GM21737 (cell line): ENCODE data around the gene SLC49A4.

ENCODE experiments used
- ATAC-seq: cut with Tn5 transposase; IDR thresholded peaks from one replicate; pipeline ENCODE4 v1.9.1; 2021; ENCODE audit warnings: mild to moderate bottlenecking, moderate library complexity; ENCODE audit not compliant: unreplicated experiment

Gene SLC49A4

GRCh38 chr3:122784436-122784835 is 10.4 kb upstream of the SLC49A4 start:
- no peak for ATAC-seq

GRCh38 chr3:122785231-122785630 is 9.6 kb upstream of the SLC49A4 start:
- no peak for ATAC-seq

- no peak for ATAC-seq
These were observed 8.8 kb upstream of the SLC49A4 start for GRCh38 chr3:122786066-122786465.

DNA sequence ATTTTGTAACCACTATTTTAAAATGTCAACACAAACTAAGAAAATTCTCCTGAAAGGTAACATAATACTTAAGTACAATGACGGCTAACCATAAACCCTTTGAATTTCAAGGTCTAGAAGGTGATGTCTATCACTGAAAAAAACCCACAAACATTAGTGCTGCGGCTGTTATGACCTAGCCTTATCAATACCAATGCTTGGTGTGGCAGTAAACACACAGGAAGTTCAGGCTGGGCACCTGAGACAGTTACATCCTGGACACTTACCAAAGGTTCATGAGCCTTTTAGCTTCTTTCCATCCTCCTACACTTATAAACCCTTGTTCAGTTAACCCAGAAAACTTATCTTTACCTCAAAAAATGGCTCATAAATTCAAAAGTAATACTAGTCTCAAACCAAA is 7.0 kb upstream of the SLC49A4 start:
- ATAC-seq: no peak

DNA sequence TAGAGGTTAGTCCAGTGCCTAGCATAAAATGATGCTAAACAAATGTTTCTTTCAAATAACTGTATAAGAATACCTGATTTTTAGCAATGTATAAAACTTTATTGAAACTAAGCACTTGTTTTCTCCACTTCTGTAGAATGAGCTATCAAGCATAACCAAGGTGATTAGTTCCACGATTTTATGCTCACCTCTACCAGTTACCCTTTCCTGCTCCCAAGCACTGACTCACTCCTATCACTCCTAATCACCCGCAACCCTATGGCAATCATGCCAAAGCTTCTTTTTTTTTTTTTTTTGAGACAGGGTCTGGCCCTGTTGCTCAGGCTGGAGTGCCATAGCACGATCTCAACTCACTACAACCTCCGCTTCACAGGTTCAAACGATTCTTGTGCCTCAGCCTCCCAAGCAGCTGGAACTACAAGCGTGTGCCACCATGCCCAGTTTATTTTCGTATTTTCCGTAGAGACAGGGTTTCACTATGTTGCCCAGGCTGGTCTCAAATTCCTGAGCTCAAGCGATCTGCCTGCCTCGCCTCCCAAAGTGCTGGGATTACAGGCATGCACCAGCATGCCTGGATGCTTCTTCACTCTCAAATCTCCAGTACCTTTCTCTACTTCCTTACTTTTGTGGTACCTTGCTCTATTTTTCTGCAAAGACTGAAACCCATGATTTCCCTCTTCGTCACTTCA is 5.1 kb upstream of the SLC49A4 start:
- ATAC-seq: no peak

DNA sequence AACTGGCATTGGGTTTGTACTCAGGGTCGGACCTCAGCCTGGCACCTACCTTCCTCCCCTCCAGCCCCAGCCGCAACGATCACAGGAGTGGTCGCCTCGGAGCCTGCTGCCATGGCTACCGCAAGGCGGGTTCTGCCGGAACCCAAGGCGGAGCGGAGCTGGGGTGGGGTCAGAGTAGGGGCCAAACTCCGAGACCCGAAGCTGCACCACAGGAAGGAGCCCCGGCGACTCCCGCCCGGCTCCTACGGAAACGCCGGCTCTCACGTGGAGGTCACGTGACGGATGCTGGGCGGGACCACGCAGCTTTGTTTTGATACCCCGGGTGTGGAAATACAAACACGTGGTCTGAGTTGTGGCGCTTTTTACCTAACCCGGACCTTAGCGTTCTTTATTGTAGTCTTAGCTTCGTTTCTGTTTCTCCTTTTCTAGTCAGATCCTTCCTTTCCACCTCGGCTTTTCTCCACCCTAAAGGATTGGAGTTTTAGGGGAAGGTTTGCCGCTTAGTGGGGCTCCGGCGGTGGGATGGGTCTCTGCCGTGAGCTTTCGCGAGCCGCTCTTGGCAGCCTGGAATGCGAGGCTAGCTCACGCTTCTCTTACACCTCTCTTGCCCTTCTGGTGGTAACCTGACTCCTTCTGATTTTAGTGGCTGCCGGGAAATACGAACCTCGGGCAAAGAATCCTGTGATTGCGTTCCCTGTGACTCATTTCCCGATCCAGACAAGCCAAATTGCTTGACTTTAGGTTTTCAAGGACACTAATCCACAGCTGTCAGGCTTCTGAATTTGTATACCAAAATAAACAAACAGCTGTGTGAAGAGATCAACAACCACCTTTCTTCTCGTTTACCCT is 1.1 kb upstream of the SLC49A4 start, which contains the start of gene HSPBAP1:
HSPBAP1 (minus strand) TSS at position 264 of the 849 bp plus-strand sequence; CDS start at position 113, 151 bp downstream.
- ATAC-seq: peak; percentile 64

GRCh38 chr3:122794483-122794778 is 438 bp upstream of the SLC49A4 start:
- ATAC-seq: no peak

- ATAC-seq: no peak
These were observed 866 bp downstream of the SLC49A4 start for GRCh38 chr3:122795674-122796195.

GRCh38 chr3:122797291-122797690 is 2.4 kb downstream of the SLC49A4 start:
- no peak for ATAC-seq

DNA sequence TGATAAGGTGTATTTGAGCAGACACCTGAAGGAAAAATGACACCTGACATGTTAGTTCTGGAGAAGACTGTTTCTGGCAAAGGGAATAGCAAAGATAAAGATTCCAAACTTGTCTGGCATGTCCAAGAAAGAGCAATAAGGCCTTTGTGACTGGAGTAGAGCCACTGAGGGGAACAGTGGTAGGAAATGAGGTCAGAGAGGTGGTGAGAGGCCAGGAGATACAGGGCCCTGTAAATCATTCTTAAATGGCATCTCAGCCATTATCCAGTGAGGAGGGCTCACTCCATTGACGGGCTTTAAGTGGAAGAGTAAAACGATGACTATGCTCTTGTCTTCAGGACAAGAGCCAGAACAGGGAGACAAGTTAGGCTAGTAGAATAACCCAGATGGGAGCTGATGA is 4.5 kb downstream of the SLC49A4 start:
- ATAC-seq: no peak

GRCh38 chr3:122800031-122800430 is 5.2 kb downstream of the SLC49A4 start:
- ATAC-seq: no peak

DNA sequence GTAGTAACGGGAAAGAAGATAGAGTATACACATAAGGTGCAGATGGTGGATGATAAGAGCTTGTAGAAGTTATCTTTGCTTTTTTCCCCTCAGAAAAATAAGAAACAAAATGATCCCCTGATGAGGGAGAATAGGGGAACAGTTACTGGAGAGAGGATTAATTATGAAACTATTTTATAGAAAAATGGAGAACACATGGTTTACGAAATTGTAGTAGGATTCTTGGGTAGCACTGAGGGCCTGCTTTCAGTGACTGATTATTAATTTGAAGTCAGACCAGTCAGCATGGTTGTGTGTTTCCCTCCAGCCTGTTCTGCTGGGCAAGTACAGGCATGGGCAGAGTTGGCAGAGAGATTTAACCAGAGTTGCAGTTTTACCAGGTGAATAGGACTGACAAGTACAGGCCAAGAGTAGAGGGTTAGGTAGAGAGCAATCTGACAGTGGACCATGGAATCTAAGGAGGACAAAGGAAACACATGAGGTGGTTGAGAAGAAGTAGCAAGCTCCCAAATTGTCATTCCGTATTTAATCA is 5.9 kb downstream of the SLC49A4 start:
- no peak for ATAC-seq

DNA sequence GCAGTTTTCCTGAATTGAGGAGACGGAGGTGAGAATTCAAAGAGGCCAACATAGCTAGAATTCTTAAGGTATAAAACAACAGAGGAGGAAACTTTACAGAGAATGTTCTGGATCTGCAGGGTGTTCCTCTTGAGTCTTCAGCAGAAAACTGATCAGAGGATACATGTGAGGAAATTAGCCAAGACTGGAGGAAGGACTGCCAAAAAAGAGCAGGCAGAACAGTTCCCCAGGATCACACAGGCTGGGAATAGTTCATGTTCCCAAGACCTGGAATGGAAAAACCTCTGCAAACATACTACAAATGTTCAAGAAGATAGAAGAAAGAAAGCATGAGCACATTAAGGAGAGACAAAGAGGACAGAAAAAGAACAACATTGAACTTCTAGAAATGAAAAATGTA is 7.5 kb downstream of the SLC49A4 start:
- no peak for ATAC-seq

DNA sequence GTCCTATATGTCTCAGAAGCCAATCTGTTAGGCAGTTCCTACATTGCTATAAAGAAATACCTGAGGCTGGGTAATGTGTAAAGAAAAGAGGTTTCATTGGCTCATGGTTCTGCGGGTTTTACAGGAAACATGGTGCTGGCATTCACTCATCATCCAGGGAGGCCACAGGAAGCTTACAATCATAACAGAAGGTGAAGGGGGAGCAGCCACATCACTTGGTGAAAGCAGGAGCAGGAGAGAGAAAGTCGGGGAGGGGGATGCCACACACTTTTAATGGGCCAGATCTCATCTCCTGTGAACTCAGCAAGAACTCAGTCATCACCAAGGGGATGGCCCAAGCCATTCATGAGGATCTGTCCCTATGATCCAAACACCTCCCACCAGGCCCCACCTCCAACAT is 9.1 kb downstream of the SLC49A4 start:
- ATAC-seq: no peak

DNA sequence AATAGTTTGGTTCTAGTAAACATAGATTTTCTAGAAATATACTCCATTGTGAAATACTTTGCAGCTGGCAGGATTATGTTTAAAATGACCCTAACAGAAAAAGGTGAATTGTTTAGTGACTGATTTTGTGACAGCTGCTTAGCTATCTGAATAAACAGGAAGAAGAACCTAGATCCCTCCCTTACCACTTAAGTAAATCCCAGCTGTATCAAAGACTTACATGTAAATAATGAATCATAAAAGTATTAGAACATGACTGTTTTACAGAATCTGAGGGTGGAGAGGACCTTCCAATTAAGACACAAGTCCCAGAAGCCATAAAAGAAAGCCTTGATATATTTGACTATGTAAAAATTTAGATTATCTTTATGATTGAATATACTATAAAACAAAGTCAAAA is 15.9 kb downstream of the SLC49A4 start:
- ATAC-seq: no peak

- no peak for ATAC-seq
These were observed 21.7 kb downstream of the SLC49A4 start for GRCh38 chr3:122816587-122816986.

DNA sequence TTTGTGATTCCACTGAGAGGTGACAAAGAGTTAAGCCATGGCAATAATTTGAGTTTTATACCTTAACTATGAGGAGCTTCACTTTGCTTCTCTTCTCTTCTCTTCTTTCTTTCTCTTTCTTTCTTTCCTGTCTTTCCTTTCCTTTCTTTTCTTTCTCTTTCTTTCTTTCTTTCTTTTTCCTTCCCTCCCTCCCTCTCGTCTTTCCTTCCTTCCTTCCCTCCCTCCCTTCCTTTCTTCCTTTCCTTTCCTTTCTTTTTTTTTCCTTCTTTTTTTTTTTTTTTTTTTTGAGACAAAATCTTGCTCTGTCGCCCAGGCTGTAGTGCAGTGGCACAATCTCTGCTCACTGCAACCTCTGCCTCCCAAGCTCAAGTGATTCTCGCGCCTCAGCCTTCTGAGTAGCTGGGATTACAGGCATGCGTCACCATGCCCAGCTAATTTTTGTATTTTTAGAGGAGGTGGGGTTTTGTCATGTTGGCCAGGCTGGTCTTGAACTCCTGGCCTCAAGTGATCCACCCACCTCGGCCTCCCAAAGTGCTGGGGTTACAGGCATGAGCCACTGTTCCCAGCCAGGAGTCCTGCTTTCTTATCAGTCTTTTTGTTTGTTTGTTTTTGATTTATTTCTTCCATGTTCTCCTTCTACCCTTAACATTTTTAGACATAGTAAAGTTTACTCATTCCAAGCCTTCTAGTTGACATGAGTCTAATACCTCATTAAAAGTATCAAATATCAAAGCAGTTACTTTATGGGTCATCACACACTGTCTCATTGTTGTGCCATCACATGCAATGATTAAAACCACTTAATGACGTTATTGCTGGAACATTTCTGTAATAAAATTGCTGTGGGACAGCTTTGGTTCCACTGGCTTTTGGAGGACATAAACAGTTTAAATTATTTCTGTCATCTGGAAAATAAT is 29.9 kb downstream of the SLC49A4 start:
- ATAC-seq: no peak

GRCh38 chr3:122825460-122825859 is 30.6 kb downstream of the SLC49A4 start:
- ATAC-seq: no peak

- ATAC-seq: no peak
These were observed 31.4 kb downstream of the SLC49A4 start for GRCh38 chr3:122826278-122826677.

DNA sequence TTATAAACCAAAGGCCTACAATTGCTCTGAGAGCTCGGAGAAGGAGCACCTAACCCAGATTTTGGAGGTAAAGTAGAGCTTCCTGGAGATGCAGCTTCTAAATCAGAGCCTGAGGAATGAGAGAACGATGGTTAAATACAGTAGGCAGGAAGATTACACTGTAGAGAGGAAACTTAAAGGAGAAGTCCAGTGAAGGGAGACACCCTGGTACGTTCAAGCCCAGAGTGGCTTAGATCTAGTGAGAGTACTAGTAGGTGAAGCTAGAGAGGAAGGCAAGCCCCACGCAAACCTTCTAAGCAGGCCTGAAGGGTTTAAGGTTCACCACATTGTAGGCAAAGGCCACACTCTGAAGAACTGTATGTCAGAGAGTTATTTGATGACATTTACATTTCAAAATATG is 33.4 kb downstream of the SLC49A4 start:
- ATAC-seq: no peak

- no peak for ATAC-seq
These were observed 40.7 kb downstream of the SLC49A4 start for GRCh38 chr3:122835590-122835989.
